Transverse colon (tissue), 4 donors: ENCODE measurements around the gene MRPL24. TPM values are rescaled to one million over a fixed set of nuclear protein-coding genes. Genes with fewer than 3 reads are reported as not detected.
A peak's percentile ranks its signal among the peaks of the same experiment; 100 is the strongest.

Source experiments
- DNase-seq: peaks from one replicate; pipeline ENCODE4 v3.0.0-alpha.2; 2019
- H3K27ac ChIP-seq, 4 donors: fragments of 200-600 bp; sonication (generic); 2 replicates each; pipeline ENCODE4 v1.5.1; 2016 to 2018; ENCODE audit warnings: inconsistent platforms in 4 of 4
- H3K27me3 ChIP-seq: fragments of 200-600 bp; sonication (generic); 2 replicates; pipeline ENCODE4 v1.5.1; 2017; ENCODE audit warnings: inconsistent platforms
- H3K36me3 ChIP-seq, 4 donors: fragments of 200-600 bp; sonication (generic); 2 replicates each; pipeline ENCODE4 v1.5.1; 2017 to 2019; ENCODE audit warnings: inconsistent platforms in 4 of 4
- H3K4me1 ChIP-seq, 4 donors: fragments of 200-600 bp; sonication (generic); 2 replicates each; pipeline ENCODE4 v1.5.1; 2017 to 2020; ENCODE audit warnings: inconsistent platforms in 4 of 4
- H3K4me3 ChIP-seq, 4 donors: fragments of 200-600 bp; sonication (generic); 1 replicate in 1 of 4; 2 replicates in 3 of 4; pipeline versions ENCODE4 v1.5.1 to v1.6.1; 2017 to 2019; ENCODE audit warnings: inconsistent platforms in 4 of 4
- H3K9me3 ChIP-seq, 2 donors: fragments of 200-600 bp; sonication (generic); 2 replicates each; pipeline ENCODE4 v1.5.1; 2017 to 2019; ENCODE audit warnings: inconsistent platforms in 2 of 2
- EP300 ChIP-seq: sonication (generic); formaldehyde crosslinking; IDR thresholded peaks from one replicate; pipeline ENCODE4 v1.6.1; 2017; ENCODE audit warnings: antibody characterized with exemption, low read depth
- POLR2A ChIP-seq: fragments of 450-650 bp; IDR thresholded peaks from one replicate; pipeline ENCODE4 v1.6.1; 2016; ENCODE audit warnings: antibody characterized with exemption, mild to moderate bottlenecking, moderate library complexity
- POLR2AphosphoS5 ChIP-seq, 3 donors: sonication (generic); formaldehyde crosslinking; IDR thresholded peaks; one replicate each; pipeline ENCODE4 v1.6.1; 2016; ENCODE audit warnings: antibody characterized with exemption in 3 of 3
- WGBS, 2 donors: methylation state at CpG; one replicate each; pipeline ENCODE4 v1.1.5; 2018; ENCODE audit warnings: low coverage in 1 of 2; 5-methylcytosine and 5-hydroxymethylcytosine counted together
- in situ Hi-C, 4 donors: fragments of 200-750 bp; cut with MboI; loops; one replicate each; pipeline versions ENCODE4 v1.15.0 to v1.15.1; 2017; ENCODE audit warnings: low sequenced_read_pairs in 3 of 4, low pct_ligation_motif_present in 1 of 4, low pct_unique_long_range_greater_than_20kb in 1 of 4
- intact Hi-C: fragments of 100-400 bp; cut with DNase I; formaldehyde crosslinking; loops from one replicate; pipeline ENCODE4 v1.15.1; 2023; ENCODE audit warnings: low total_unique reads
- total RNA-seq, 4 donors: library from RNA; depleted of rRNA; stranded (reverse); fragments of >200 nt; gene quantifications; one replicate each; pipeline ENCODE4 v1.1.0, GENCODE V29; 2016
- TF ChIP-seq, protein P1 (sequence below), 5 experiments: fragments of 200-600 bp in 3 of 5; fragments of 450-650 bp in 2 of 5; sonication (generic) in 3 of 5; IDR thresholded peaks; 1 replicate in 2 of 5; 2 replicates in 3 of 5; pipeline ENCODE4 v1.5.1; 2016 to 2017; ENCODE audit warnings: antibody characterized with exemption in 5 of 5, inconsistent platforms in 3 of 5, mild to moderate bottlenecking in 2 of 5, moderate library complexity in 1 of 5

MRPL24 gene
- total RNA-seq, 4 donors from 2014 or later, result 6.8 to 44.9 (median 37.1) TPM

DNA sequence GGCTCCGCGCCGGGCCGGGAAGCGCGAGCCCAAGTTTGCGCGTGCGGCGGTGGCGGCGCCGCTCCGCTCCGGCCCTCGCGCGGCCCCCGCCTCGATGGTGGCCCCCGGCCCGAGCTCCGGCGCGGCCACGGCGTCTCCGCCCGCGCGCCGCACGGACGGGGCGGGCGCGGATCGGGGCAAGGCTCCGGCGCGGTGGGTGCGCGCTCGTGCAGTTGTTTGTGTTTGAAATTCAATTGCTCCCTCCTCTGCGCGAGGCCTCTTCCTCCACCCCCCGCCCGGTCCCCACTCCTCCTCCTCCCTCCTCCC lies 10.5 kb upstream of the MRPL24 start, which contains the start of gene HDGF:
Gene HDGF (minus strand): TSS at position 225 of the 306 bp plus-strand sequence. CDS start 246 bp downstream, outside the sequence.
- Histone ChIP-seq H3K36me3 (no peaks in the 10 kb centered on the region), H3K27ac (peak within 1 kb of the TSS; percentile 95 to 99 (median 98)), H3K9me3 (no peaks in the 10 kb centered on the region), H3K4me3 (peak within 1 kb of the TSS; percentile 93 to 98 (median 96)), H3K27me3 (no peaks in the 10 kb centered on the region), H3K4me1 (peaks cover 24 to 54% (median 45%) of the 10 kb centered on the region in 4 donors)
- in situ Hi-C loops (no loop called here), intact Hi-C loops (no loop called here)
- DNase-seq, result no peak
- WGBS, 2 donors, result 0% methylated on average over 3 of the region's 48 CpGs; no CpG with 5 or more reads in 1 of the 2 donors
- TF ChIP-seq, protein P1, sequence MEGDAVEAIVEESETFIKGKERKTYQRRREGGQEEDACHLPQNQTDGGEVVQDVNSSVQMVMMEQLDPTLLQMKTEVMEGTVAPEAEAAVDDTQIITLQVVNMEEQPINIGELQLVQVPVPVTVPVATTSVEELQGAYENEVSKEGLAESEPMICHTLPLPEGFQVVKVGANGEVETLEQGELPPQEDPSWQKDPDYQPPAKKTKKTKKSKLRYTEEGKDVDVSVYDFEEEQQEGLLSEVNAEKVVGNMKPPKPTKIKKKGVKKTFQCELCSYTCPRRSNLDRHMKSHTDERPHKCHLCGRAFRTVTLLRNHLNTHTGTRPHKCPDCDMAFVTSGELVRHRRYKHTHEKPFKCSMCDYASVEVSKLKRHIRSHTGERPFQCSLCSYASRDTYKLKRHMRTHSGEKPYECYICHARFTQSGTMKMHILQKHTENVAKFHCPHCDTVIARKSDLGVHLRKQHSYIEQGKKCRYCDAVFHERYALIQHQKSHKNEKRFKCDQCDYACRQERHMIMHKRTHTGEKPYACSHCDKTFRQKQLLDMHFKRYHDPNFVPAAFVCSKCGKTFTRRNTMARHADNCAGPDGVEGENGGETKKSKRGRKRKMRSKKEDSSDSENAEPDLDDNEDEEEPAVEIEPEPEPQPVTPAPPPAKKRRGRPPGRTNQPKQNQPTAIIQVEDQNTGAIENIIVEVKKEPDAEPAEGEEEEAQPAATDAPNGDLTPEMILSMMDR (IDR thresholded peaks at IDR 0.05), result no peak
- TF ChIP-seq EP300, result no peak
- TF ChIP-seq POLR2A, result no peak
- TF ChIP-seq POLR2AphosphoS5 (IDR thresholded peaks at IDR 0.05), result no peak

DNA sequence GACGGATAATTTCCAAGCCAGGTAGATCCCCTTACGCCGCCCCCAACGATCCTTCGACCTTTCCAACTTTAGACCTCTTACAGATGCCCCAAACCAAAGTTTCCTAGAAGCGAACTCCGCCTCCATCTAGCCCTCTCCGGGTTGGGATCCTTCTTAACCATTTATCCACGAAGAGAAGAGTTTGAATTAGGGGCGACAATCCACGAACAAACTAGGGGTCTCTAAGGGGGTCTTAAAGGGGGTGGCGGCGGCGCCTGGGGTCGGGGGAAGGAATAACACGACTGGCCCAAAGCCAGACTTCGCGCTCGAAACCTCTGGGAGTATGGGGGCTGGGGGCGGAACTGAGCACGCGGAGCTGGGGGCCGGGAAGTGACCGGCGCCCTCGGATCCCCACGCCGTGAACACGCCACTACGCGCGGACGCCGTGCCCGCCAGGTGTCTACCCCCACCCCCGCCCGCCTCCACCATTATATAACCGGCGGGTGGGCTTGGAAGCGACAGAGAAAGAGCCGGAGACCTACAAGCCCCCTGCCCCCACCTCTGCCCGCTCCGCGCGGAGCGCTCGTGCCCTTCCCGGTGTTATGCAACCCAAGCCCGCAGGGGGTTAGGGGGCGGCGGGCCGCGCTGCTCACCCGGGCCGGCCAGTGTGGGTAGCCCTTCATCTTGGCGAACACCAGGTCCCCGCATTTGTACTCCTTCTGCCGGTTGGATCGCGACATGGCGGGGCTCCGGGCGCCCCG lies 10.0 kb upstream of the MRPL24 start:
- WGBS, 2 donors, result 1% methylated on average over 61 of the region's 64 CpGs; no CpG with 5 or more reads in 1 of the 2 donors
- TF ChIP-seq POLR2A (no peak), POLR2AphosphoS5 (IDR thresholded peaks at IDR 0.05) (peak in 1 of 3 donors; percentile 3)
- TF ChIP-seq, protein P1 (IDR thresholded peaks at IDR 0.05), result peak in 3 of 5 experiments; percentile 9 to 50 (median 42)

DNA sequence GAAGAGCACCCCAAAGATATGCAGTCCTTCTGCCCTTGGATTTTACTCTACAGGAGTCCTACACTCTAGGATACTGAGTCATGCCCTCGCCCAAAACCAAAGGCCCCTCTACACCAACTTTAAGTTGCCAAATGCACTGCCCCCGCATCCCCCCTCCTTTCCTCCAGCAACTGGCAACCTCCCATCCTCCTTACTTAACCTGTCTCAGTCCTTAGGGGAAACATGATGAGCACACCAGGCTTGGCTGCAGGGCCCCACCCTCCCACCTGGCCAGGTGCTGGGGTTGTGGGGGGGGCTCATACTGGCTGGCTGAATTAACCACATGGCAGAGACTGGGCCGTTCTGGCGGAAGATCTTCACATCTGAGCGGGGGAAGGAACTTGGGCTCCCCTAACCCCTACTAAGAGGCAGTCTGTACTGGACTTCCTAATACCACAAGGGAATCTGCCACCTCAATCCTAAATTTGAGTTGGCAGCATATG lies 9.3 kb upstream of the MRPL24 start:
- Histone ChIP-seq H3K36me3 (no peaks in the 10 kb centered on the region), H3K4me1 (peaks cover 29 to 63% (median 53%) of the 10 kb centered on the region in 4 donors), H3K9me3 (no peaks in the 10 kb centered on the region), H3K27ac (peak overlapping the region; percentile 95 to 99 (median 98)), H3K27me3 (no peaks in the 10 kb centered on the region), H3K4me3 (peak overlapping the region; percentile 93 to 98 (median 96))
- peak; percentile 74 for DNase-seq
- WGBS, 2 donors, result 0 to 1% methylated on average over 5 of the region's 5 CpGs
- TF ChIP-seq POLR2AphosphoS5 (IDR thresholded peaks at IDR 0.05) (peak in 1 of 3 donors; percentile 4), EP300 (no peak), POLR2A (no peak)
- TF ChIP-seq, protein P1 (IDR thresholded peaks at IDR 0.05), result no peak
- in situ Hi-C loops (no loop called here), intact Hi-C loops (no loop called here)

More for the DNA sequence above, 10.0 kb upstream of the MRPL24 start:
- intact Hi-C loops (no loop called here), in situ Hi-C loops (no loop called here)
- H3K27me3 ChIP-seq, result no peaks in the 10 kb centered on the region
- H3K9me3 ChIP-seq, result no peaks in the 10 kb centered on the region
- peak; percentile 53 for DNase-seq
- peak overlapping the region; percentile 95 to 99 (median 98) for H3K27ac ChIP-seq
- peak overlapping the region; percentile 93 to 98 (median 96) for H3K4me3 ChIP-seq
- peaks cover 29 to 59% (median 50%) of the 10 kb centered on the region in 4 donors for H3K4me1 ChIP-seq
- no peaks in the 10 kb centered on the region for H3K36me3 ChIP-seq

DNA sequence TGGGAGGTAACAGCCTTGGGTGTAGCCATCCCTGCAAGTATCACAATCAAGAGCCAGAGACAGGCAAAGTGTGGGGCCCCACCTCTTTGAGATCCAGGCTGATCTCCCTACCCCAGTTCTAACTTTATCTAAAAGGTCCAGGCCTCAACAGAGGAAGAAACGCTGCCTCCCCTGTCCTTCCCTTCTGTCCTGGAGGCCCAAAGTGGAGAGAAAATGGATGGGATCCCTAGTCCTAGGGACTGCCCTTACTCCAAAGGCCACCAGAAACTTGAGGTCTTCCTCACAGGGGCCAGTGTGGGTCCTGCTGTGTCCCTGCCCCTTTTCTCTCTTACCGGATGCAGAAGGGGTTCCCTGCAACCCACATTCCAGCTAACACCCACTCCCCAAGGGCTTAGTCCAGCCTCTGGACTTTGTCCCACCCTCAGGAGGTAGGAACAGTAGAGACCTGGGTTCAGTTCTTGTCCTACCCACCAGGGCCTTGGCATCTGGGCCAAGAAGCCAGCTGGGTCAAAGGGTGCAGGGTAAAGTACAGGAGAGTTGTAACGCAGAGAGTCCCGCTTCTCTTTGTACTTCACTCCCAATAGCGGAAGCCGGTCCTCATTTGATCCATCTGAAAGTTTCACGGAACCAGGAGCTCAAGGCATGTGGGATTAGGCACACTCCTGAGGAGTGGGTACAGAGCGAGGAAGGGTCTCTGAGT lies 8.7 kb upstream of the MRPL24 start:
- in situ Hi-C loops (no loop called here), intact Hi-C loops (no loop called here)
- peaks cover 29 to 63% (median 53%) of the 10 kb centered on the region in 4 donors for H3K4me1 ChIP-seq
- peak; percentile 79 for DNase-seq
- H3K9me3 ChIP-seq, result no peaks in the 10 kb centered on the region
- no peaks in the 10 kb centered on the region for H3K36me3 ChIP-seq
- no peak for TF ChIP-seq EP300
- TF ChIP-seq, protein P1 (IDR thresholded peaks at IDR 0.05), result peak in 3 of 5 experiments; percentile 17 to 73 (median 46)
- TF ChIP-seq POLR2AphosphoS5 (IDR thresholded peaks at IDR 0.05), result peak in 2 of 3 donors; percentile 61 to 66
- peak; percentile 45 for TF ChIP-seq POLR2A
- H3K27ac ChIP-seq, result peak overlapping the region; percentile 95 to 99 (median 98)
- peak overlapping the region; percentile 93 to 98 (median 96) for H3K4me3 ChIP-seq
- WGBS, 2 donors, result 12 to 40% methylated on average over 2 to 8 of the region's 8 CpGs
- H3K27me3 ChIP-seq, result no peaks in the 10 kb centered on the region
